Activated naive CD8-positive, alpha-beta T cell (primary cell): ENCODE data around the gene ZFP36.

Experiments
- H3K27ac Mint-ChIP-seq: one replicate; pipeline ENCODE4 v1.8.0; 2021; ENCODE audit warnings: mixed read lengths
- H3K27me3 Mint-ChIP-seq: one replicate; pipeline ENCODE4 v1.8.0; 2021; ENCODE audit warnings: mixed read lengths
- H3K36me3 Mint-ChIP-seq: one replicate; pipeline ENCODE4 v1.8.0; 2021; ENCODE audit warnings: mixed read lengths
- H3K4me1 Mint-ChIP-seq: one replicate; pipeline ENCODE4 v1.8.0; 2021; ENCODE audit warnings: low read depth, mixed read lengths
- H3K4me3 Mint-ChIP-seq: one replicate; pipeline ENCODE4 v1.8.0; 2021; ENCODE audit warnings: mild to moderate bottlenecking, mixed read lengths
- H3K9me3 Mint-ChIP-seq: one replicate; pipeline ENCODE4 v1.8.0; 2021; ENCODE audit warnings: low read depth, mixed read lengths

The ZFP36 gene

DNA sequence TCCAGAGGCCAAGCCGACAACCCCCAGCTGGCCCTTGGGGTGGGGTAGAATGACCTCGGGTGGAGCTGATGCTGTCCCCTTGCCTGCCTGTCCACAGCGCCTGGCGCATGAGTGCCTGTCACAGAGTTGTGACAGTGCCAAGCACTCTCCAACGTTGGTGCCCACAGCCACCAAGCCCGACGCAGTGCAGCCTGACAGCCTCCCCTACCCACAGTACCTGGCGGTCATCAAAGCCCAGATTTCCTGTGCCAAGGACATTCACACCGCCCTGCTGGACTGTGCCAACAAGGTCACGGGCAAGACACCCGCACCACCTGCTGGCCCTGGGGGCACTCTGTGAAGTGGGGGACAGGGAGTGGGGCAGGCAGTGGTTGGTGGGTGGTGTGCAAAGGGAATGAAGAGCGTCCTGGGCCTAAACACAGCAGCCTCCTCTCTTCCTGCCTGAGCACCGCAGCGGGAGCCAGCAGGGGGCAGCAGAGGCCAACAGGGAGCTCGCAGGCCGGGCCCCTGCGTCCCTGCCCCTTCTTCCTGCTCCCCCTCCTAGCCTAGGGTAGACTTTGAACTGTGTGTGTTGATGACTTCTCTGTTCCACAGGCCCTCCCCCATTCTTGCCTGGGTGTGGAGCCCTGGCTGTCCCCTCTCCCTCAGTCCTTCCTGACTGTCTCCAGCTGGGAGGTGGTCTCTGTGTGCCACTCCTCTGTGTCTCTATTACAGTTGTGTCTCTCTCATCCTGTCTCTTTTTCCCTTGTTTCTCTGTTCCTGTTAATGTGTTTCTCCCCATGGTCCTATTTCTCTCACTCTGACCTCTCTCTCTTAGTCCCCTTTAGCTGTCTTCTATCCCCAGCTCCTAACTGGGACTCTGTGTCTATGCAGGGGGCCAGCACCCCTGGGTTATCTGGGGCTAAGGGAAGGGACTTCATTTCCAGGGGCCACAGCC is 9.0 kb upstream of the ZFP36 start:
- Mint-ChIP-seq H3K9me3 (no peaks in the 10 kb centered on the region), H3K36me3 (no peaks in the 10 kb centered on the region), H3K4me3 (peak overlapping the region; percentile 77), H3K4me1 (peaks cover 58% of the 10 kb centered on the region), H3K27me3 (no peaks in the 10 kb centered on the region), H3K27ac (peak overlapping the region; percentile 93)

DNA sequence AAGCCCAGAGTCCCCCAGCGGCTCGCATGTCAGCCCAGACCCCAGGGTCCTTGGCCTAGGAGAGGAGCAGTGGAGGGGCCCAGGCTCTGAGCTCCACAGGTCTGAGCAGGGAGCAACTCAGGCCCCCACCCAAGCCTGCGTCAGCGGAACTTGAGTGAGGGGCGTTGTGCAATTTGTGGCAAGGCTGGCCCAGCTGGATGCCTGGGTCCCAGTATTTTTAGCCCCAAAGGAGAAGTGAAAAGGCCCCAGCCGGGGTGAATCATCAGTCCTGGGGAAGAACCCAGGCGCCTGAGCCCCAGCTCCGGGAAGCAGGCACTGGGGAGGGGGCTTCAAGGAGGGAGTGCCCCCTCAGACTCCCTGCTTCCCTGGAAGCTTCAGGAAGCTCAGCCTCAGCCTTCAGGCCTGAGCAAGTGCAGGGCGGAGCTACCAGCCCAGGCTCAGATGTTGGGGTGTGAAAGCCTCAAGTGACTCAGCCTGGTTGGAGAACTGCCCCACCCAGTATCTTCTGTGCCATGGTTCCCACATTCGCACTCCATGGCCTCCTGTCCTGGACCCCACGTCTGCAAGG is 8.3 kb upstream of the ZFP36 start:
- peaks cover 55% of the 10 kb centered on the region for H3K4me1 Mint-ChIP-seq
- H3K27me3 Mint-ChIP-seq = no peaks in the 10 kb centered on the region
- H3K36me3 Mint-ChIP-seq = no peaks in the 10 kb centered on the region
- no peaks in the 10 kb centered on the region for H3K9me3 Mint-ChIP-seq
- H3K27ac Mint-ChIP-seq = peak overlapping the region; percentile 93
- peak overlapping the region; percentile 77 for H3K4me3 Mint-ChIP-seq

DNA sequence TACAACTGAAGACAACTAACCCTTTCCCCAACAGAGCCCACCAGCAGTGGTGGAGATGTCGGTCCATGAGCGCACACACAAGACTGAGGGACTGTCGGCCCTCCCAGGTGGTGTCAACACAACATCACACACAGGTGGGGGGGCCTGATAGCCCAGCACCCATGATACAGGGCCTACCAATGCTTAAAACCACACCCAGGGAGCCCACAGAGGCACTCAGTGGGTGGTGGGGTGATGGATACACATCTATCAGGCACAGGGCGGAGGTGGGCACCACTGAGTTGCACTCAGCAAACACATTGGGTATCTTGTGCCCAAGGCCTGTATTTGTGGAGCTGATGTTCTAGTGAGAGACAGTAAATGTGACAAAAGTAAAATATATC is 7.0 kb upstream of the ZFP36 start:
- Mint-ChIP-seq H3K27me3 (no peaks in the 10 kb centered on the region), H3K27ac (peak overlapping the region; percentile 67), H3K4me1 (peaks cover 60% of the 10 kb centered on the region), H3K9me3 (no peaks in the 10 kb centered on the region), H3K4me3 (peak overlapping the region; percentile 24), H3K36me3 (no peaks in the 10 kb centered on the region)

DNA sequence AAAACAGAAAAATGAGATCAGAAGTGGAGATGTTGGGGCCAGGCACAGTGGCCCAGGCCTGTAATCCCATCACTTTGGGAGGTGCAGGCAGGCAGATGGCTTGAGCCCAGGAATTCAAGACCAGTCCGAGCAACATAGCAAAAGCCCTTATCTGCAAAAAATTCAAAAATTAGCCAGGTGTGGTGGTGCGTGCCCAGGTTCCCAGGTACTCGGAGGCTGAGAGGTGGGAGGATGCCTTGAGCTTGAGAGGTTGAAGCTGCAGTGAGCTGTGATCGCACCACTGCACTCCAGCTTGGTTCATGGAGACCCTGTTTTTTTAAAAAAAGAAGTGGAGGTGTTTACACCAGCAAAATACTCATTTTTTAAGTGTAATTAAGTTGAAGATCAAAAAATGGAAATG is 6.6 kb upstream of the ZFP36 start:
- Mint-ChIP-seq H3K27ac (peak overlapping the region; percentile 67), H3K9me3 (no peaks in the 10 kb centered on the region), H3K4me1 (peaks cover 63% of the 10 kb centered on the region), H3K27me3 (no peaks in the 10 kb centered on the region), H3K4me3 (peak overlapping the region; percentile 24), H3K36me3 (no peaks in the 10 kb centered on the region)

DNA sequence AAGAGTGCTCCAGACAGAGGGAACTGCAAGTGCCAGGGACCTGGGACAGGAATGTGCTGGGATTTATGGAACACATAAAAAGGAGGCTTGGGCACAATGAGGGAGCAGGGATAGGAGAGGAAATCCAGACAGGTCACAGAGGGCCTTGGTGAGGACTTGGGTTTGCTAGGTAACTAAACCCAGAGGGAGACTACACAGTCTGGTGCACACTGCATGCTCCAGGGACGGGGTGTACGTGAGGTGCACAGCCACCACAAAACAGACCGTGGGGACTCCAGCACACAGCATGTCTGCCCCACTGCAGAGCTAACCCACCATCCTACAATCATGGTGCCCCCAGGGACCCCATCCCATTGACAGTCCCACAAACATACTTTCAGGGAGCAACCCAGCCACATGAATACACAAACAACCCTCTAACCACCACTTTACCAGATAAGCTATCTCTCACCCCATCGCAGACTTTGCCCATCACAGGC is 5.5 kb upstream of the ZFP36 start:
- Mint-ChIP-seq H3K4me3 (peak overlapping the region; percentile 78), H3K4me1 (peaks cover 69% of the 10 kb centered on the region), H3K27ac (peak overlapping the region; percentile 97), H3K27me3 (no peaks in the 10 kb centered on the region), H3K36me3 (no peaks in the 10 kb centered on the region), H3K9me3 (no peaks in the 10 kb centered on the region)

DNA sequence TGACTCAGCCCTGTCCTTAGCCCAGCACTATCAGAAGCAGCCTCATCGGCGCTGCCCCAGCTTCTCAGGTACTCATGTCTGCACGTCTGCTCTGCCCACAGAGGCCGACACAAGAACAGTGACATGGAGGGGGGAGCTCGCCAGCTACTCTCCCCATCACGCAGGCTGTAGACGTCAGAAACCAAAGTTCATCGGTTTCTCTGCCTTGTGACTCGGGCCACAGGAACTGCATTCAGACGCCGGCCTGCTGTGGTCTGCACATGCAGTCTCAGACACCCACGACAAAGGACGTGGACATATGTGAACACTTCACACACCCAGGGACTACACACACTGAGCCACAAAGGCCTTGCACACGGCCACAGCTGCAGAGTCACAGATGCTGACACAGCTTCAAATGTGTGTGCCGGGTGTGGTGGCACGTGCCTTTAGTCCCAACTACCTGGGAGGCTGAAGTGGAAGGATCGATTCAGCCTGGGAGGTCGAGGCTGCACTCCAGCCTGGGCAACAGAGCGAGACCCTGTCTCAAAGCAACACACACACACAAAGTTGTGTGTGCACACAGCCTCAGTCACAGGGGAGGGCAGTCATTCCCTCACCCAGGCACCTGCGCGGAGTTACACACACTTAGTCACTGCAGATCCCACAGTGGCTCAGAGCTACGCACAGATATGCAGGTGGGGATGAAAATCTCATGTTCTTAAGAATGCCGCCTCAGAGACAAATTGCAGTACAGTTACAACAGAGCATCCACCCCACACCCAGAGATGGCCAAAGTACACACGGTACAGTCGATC is 4.9 kb upstream of the ZFP36 start:
- Mint-ChIP-seq H3K4me1 (peaks cover 71% of the 10 kb centered on the region), H3K4me3 (peak overlapping the region; percentile 78), H3K27ac (peak overlapping the region; percentile 97), H3K27me3 (no peaks in the 10 kb centered on the region), H3K36me3 (no peaks in the 10 kb centered on the region), H3K9me3 (no peaks in the 10 kb centered on the region)

DNA sequence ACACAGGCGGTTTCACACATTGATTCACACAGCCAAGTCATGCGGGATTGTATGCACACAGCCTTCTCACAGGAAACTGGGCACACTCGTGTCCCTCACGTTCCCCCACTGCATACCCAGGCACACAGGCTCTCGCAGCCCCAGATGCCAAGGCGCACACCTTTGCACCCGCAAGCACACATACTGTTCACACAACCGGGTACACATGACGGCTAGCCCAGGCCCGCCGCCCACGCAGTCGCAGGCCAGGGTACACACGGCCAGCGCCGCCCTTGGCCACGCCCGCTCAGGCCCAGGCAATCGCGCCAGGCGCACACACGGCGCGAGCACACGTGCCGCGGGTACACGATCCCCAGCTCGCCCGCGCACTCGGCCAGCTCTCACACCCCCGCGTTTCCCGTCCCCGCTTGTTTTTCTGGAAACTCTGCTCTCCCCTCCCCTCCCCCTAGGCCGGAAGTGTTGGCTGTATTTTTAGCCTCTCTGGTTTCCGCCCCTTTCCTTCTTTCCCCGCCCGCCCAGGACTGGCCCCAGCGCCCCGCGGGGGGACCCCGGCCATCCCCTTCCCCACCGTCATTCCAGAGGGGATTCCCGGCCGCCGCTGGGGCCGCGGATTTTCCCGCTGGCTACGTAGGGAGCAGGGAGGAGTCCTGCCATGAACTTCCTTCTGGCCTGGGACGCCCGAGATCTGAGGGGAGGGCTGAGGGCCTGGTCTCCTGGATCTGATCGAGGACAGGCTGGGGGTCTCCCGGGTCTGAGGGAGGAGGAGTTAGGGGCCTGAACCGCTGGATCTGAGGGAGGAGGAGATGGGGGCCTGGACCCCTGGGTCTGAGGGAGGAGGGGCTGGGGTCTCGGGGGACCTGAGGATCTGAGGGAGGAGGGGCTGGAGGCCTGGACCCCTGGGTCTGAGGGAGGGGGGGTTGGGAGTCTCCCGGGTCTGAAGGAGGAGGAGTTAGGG is 4.0 kb upstream of the ZFP36 start:
- H3K9me3 Mint-ChIP-seq = no peaks in the 10 kb centered on the region
- H3K27me3 Mint-ChIP-seq = no peaks in the 10 kb centered on the region
- no peaks in the 10 kb centered on the region for H3K36me3 Mint-ChIP-seq
- H3K4me1 Mint-ChIP-seq = peaks cover 65% of the 10 kb centered on the region
- H3K4me3 Mint-ChIP-seq = peak overlapping the region; percentile 78
- peak overlapping the region; percentile 97 for H3K27ac Mint-ChIP-seq

DNA sequence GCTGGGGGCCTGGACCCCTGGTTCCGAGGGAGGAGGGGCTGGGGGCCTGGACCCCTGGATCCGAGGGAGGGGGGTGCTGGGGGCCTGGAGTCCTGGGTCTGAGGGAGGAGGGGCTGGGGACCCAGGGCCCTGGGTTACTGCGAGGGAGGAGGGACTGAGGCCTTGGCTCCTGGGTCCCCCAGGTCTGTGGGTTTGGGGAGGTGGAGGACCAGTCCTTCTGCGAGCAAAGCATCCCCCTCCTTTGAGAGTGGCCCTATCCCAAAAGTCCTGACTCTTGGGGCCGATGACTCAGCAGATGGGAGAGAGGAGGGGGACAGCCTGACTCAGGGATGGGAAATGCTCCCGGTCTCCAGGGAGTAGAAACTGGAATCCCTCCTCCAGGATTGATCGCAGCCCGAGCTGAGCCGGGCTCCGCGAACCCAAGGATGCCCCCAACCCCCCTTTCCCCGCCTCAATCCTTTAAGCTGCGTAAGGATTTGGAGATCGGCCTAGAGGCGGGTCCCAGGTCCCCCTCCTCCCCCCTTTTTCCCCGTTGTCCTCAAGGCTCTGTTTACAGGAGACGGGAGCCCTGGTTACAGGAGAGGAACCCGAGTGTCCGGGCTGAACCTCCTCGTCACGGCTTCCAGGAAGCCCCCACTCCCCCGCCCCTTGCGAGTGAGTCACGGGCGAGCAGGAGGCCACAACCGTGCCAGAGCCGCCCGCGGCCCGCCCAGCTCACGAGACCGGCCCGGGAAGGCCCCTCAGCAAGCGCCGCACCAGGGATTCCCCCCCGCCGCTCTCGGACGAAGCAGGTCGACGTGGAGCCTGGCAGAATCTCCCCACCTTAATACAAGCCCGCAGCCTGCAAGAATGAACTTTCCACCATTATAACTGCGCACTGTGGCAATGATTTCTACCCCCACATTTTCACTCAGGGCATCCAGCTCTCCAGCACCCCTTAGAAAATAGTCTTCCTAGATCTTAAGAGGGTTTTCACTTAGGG is 3.0 kb upstream of the ZFP36 start:
- Mint-ChIP-seq H3K36me3 (peaks cover 1% of the 10 kb centered on the region), H3K4me1 (peaks cover 61% of the 10 kb centered on the region), H3K9me3 (no peaks in the 10 kb centered on the region)

DNA sequence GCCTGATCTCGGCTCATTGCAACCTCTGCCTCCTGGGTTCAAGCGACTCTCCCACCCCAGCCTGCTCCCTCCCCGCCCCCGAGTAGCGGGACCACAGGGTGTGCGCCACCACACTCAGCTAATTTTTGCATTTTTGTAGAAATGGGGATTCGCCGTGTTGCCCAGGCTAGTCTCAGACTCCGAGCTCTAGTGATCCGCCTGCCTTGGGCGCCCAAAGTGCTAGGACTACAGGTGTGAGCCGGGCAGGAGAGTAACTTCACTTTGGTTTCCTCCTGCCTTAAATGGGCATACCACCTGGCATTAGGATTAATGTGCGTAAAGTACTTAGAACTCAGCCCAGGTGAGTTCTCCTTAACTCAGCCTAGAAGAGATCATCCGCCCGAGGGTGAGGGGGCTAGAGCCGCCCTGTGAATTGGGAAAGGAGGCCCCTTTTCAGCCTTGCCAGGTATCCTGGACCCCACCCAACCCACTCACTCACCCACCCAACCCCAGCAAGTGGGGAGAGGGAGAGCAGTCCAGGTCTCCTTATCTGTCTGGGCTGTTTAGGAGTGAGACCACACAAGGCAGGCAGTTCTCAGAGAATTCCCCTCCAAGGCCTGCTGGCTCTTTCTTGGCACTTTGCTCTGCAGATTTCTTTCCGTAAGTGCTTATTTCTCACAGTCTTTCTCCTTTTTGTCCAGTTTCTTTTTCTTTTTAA is 1.2 kb upstream of the ZFP36 start:
- H3K27ac Mint-ChIP-seq = peak overlapping the region; percentile 90
- no peaks in the 10 kb centered on the region for H3K9me3 Mint-ChIP-seq
- H3K4me3 Mint-ChIP-seq = peak overlapping the region; percentile 90
- H3K27me3 Mint-ChIP-seq = no peaks in the 10 kb centered on the region
- H3K4me1 Mint-ChIP-seq = peaks cover 52% of the 10 kb centered on the region
- peaks cover 5% of the 10 kb centered on the region for H3K36me3 Mint-ChIP-seq

More for the DNA sequence above, 3.0 kb upstream of the ZFP36 start:
- Mint-ChIP-seq H3K4me3 (peak overlapping the region; percentile 80), H3K27ac (peak overlapping the region; percentile 97), H3K27me3 (no peaks in the 10 kb centered on the region)

DNA sequence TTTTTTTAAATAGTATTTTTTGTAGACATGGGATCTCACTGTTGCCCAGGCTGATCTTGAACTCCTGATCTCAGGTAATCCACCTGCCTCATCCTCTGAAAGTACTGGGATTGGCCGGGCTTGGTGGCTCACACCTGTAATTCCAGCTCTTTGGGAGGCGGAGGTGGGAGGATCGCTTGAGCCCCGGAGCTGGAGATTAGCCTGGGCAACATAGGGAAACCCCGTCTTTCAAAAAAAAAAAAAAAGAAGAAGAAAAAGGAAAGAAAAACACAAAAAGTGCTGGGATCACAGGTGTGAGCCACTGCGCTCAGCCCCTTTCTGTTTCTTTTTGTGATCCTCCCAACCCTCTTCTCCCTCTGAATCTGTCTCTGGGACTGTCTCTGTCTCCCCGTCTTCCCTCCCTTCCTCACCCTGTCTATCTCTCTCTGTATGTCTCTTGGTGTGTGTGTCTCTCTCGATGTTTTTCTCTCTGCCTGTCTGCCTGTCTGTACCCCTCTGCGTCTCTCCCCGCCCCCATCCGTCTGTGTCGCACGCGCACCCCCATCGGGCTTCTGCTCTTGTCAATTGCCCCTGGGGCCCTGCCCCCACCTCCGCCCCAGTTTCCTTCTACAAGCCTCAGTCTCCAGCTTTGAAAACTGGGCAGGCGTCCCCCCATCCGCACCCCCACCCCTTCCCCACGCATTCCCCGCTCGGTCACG is 540 bp upstream of the ZFP36 start:
- Mint-ChIP-seq H3K27ac (peak overlapping the region; percentile 90), H3K9me3 (no peaks in the 10 kb centered on the region), H3K4me3 (peak overlapping the region; percentile 90), H3K27me3 (no peaks in the 10 kb centered on the region), H3K4me1 (peaks cover 53% of the 10 kb centered on the region), H3K36me3 (peaks cover 5% of the 10 kb centered on the region)

DNA sequence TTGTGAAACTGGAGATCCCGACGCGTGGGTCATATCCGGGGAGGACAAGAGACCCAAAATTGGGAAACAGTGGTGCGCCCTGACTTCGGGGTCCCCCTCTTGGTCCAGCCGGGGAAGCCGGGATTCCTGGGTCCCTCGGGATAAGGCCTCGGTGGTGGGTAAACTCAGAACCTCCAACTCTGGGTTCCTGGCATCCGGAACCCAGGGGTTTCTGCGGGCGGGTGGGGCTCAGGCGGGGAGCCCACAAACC is 688 bp downstream of the ZFP36 start:
- Mint-ChIP-seq H3K9me3 (no peaks in the 10 kb centered on the region), H3K36me3 (peaks cover 5% of the 10 kb centered on the region), H3K27me3 (no peaks in the 10 kb centered on the region), H3K4me3 (peak overlapping the region; percentile 95), H3K27ac (peak overlapping the region; percentile 92), H3K4me1 (peaks cover 52% of the 10 kb centered on the region)

DNA sequence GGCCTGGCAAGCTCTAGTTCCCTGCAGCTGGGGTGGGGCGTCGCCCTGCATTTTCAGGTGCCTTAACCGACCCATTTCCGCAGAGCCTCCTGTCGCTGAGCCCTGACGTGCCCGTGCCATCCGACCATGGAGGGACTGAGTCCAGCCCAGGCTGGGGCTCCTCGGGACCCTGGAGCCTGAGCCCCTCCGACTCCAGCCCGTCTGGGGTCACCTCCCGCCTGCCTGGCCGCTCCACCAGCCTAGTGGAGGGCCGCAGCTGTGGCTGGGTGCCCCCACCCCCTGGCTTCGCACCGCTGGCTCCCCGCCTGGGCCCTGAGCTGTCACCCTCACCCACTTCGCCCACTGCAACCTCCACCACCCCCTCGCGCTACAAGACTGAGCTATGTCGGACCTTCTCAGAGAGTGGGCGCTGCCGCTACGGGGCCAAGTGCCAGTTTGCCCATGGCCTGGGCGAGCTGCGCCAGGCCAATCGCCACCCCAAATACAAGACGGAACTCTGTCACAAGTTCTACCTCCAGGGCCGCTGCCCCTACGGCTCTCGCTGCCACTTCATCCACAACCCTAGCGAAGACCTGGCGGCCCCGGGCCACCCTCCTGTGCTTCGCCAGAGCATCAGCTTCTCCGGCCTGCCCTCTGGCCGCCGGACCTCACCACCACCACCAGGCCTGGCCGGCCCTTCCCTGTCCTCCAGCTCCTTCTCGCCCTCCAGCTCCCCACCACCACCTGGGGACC is 1.2 kb downstream of the ZFP36 start:
- Mint-ChIP-seq H3K27ac (peak overlapping the region; percentile 92), H3K27me3 (no peaks in the 10 kb centered on the region), H3K4me1 (peaks cover 49% of the 10 kb centered on the region), H3K4me3 (peak overlapping the region; percentile 95), H3K36me3 (peaks cover 5% of the 10 kb centered on the region), H3K9me3 (no peaks in the 10 kb centered on the region)
